GM21528 (cell line): Measurements from ENCODE around the gene MTFR2.

Experiments used
- ATAC-seq: cut with Tn5 transposase; IDR thresholded peaks from one replicate; pipeline ENCODE4 v1.9.1; 2021; ENCODE audit warnings: mild to moderate bottlenecking, moderate library complexity; ENCODE audit not compliant: unreplicated experiment, low FRiP score

MTFR2 gene

DNA sequence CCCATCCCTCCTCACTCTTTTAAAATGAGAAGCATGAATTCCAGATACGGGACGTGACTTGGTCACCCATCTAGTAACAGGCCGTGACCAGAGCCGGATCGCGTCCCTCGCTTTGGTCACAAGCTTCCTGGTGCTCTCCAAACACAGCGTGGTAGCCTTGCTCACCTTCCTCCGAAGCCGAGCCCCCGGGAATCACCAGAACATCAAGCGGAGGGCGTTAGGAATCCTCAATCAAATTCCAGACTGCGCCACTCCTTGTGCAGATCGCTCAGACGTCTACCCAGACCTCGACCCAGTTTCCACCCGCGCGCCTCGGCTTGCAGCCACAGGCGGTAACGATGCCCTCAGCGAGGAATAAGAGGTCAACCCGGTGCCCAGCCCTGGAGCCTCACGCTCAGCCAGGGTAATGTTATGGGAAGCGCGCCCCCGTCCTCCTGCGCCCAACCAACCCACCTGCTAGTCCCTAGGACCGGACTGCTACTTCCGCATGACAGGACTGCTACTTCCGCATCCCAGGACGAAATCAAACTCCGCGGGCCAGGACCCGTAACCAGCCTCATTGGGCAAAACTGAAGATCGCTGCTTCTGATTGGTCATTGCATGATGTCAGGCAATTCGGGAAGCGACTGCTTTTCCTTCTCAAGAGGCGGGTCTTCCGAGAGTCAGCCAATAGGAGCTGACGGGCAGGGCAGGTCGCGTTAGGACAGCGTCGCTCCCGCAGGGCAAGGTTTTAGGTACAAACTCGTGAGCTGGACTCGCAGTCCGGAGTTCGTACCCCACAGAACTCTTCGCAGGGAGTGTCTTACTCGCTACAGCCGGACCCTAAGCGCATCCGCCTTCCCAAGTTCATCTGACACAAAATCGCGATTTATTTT is at the start of gene MTFR2:
Gene MTFR2, minus strand, starts transcription at position 501 of the 875 bp plus-strand sequence. CDS start 1,212 bp downstream, outside the sequence.
- ATAC-seq: peak; percentile 97

GRCh38 chr6:136294621-136295020 is 44.5 kb upstream of the MTFR2 start:
- no peak for ATAC-seq

- ATAC-seq: peak; percentile 38
Observed at GRCh38 chr6:136290410-136291010, 40.4 kb upstream of the MTFR2 start.

DNA sequence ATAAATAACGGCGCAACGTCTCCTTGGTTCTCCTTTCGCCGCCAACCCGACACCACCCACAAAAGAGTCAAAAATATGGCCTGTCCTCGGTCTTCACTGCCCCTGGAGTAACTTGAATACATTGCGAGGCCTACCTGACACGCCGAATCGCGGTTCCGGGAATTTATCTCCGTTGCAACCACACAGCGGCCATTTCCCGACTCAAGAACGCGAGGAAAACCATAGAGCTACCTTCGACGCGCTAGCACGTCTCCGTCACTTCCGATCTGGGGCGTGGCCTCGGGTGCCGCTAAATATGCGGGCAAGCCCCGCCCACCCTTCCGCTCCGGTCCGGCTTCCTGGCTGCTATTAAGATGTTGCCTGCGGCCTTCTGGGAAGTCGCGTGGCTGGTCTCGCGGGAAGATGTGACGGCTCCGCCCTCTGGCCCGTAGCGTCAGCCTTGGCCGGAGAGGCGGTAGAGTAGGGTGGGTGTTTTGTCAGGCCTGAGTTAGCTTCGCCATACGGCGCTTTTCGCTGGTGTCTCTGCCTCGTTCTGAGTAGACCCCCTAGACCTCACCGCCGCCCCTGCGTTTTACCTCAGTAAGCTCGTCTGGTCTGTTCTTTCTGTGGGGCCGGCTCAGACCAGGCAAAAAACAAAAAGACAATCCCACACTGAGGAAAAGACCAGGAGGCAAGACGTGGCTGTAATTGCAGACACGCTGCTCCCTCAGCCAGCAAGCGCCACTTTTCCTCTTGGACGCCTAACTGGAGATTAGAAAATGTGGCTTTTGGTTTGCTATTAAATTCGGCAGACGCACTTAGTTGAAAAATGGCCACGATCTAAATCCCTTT is 39.7 kb upstream of the MTFR2 start, which contains the start of gene BCLAF1:
Gene BCLAF1, minus strand, starts transcription at position 268 of the 831 bp plus-strand sequence. CDS start 9,980 bp downstream, outside the sequence.
- ATAC-seq: peak; percentile 94

GRCh38 chr6:136289327-136289578 is 39.1 kb upstream of the MTFR2 start:
- ATAC-seq: peak; percentile 54

DNA sequence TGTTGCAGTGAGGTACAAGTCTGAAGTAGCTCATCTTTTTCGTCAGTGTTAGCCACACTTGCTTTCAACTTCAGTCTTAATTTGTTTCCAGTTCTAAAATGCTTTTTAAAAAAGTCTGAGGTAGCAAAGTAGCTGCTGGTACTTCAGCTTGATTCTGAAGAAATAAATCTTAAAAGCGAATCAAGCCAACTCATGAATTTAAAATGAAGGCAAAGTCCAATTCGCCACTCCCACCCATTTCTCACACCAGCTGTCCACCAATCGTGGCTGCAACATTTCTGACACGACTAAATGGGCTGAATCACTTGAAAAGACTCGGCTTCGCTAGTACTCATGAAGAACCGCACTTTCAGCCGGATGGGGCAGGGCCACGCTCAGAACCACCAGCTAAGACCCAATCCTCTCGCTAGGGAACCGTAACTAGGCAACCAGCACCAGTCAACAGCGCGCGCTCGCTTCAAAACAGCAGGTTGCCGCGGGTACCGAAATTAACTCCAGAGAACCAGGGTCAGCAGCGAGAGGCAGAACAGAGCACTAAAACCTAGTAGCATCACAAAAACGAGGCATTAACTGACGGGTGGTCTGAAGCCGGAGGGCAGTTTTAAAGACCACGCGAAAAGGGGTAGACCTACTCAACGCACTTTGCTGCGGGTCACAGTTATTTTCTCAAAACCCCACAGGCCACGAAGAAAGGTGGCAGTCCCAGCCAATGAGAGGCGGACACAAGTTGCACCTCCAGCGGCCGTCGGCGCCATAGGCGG is 38.6 kb upstream of the MTFR2 start:
- ATAC-seq: peak; percentile 41

GRCh38 chr6:136284909-136285308 is 34.8 kb upstream of the MTFR2 start:
- ATAC-seq: no peak

DNA sequence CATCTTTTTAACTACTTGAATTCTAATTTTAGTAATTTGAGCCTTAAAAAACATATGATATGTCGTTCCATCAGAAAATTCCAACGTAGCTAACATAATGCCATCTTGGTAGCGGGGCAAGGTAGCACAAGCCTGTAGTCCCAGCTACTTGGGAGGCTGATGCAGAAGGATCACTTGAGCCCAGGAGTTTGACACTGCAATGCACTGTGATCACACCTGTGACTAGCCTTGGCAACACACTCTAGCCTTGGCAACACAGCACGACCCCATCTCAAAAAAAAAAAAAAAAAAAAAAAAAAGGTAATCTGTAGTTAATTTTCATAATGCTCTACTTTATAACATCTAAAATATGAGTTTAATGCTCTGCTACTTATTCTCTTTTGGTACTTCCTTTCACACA is 32.8 kb upstream of the MTFR2 start:
- ATAC-seq: no peak

- no peak for ATAC-seq
Observed at GRCh38 chr6:136280032-136280609, 30.0 kb upstream of the MTFR2 start.

DNA sequence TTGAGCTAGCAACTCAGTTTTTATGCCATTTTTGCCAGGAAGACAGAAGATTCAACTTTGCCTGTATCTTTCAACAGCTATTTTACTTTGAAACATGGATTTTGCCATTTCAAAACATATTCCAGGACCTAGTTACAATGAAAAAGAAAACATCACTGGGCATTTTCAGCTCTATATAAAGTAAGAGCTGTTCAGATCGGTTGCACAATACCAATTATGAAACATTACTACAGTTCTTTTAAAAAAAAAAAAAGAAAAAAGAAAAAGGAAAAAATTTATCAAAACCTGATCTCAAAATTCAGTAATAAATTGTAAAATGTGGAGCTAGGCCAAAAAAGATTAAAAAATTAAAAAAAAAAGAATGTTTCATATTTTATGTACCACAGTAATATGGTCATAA is 24.0 kb upstream of the MTFR2 start:
- ATAC-seq: no peak

GRCh38 chr6:136265101-136265500 is 15.0 kb upstream of the MTFR2 start:
- ATAC-seq: no peak

DNA sequence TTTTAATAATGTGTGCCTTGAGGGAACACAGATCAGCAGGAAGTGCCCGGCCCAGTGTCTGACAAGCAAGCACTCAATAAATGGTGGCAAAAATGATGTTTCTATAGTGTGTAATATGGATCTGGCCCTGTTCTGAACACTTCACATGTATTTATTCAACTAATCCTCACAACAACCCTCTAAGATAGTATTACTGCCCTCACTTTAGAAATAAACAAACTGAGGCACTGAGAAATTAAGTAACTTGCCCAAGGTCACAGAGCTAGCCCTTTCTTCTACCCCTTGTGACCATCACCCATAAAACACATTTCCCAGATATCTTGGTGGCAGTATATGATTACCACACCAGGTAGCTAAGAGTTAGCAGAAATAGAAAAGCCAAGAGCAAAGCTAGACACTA is 12.8 kb upstream of the MTFR2 start:
- no peak for ATAC-seq

GRCh38 chr6:136254851-136255466 is 4.8 kb upstream of the MTFR2 start:
- no peak for ATAC-seq

- ATAC-seq: no peak
Observed at GRCh38 chr6:136253734-136254133, 3.6 kb upstream of the MTFR2 start.

- no peak for ATAC-seq
Observed at GRCh38 chr6:136252441-136252840, 2.3 kb upstream of the MTFR2 start.

DNA sequence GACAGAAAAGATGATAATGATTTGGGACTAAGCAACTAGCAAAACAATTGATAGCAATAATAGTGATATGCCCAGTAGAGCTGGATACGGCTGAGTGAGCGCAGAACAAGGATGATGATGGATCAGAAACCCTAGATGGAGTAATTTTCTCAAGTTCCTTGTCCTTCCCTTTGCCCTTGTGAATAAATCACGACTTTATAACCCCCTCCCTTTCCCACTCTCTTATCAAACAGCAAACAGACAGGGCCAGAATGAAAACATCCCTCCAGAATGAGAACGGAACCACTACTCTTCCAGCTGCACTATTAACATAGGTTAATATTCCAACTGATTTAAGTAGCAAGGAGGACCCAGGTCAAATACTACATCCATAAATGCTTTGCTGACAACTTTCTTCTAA is 1.3 kb upstream of the MTFR2 start:
- ATAC-seq: no peak

DNA sequence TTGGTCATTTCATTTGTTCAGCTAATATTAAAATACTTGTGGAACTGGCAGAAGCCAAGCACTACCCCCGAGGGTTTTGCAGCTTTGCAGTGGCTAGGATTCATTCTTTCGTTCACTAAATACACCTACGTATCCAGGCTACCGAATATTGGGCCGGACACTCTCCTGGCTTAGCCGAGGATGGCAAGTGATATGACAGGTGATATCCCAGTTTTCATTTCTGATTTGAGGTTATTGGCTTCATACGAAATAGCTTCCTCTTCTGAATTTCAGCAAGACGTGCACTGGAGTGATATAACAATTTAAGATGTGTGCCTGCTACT is 536 bp upstream of the MTFR2 start:
- peak; percentile 13 for ATAC-seq

DNA sequence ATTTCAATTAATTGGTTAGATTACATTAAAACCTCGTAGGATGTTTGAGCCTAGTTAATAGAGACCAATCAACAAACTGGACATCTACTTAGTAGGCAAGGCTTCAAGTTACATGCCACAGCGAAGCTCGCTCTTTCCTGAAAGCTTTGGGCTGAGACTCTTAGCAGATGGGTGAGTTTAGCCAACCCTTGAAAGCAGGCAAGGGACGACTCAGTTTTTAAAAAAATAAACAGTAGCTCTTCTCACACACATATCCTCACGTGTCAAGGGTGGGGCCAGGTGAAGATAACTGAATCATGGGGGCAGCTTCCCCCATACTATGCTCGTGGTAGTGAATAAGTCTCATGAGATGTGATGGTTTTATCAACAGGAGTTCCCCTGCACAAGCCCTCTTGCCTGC is 775 bp downstream of the MTFR2 start:
- no peak for ATAC-seq

DNA sequence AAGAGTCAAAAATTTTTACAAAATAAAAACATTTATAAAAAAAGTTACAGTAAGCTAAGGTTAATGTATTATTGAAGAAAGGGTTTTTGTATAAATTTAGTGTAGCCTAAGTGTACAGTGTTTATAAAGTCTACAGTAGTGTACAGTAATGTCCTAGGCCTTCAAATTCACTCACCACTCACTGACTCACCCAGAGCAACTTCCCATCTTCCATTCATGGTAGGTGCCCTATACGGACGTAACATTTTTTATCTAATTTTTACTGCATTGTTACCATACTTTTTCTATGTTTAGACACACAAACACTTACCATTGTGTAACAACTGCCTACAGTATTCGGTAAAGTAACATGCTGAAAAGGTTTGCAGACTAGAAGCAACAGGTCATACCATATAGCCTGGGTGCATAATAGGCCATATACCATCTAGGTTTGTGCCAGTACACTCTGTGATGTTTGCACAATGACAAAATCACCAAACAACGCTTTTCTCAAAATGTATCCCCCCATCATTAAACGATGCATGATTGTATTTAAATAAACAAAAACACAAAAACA is 6.0 kb downstream of the MTFR2 start:
- no peak for ATAC-seq
